ENCODE measurements around the gene SLC6A12.
A peak's percentile ranks its signal among the peaks of the same experiment; 100 is the strongest.
"Not testable (repeated sequence)": the region's sequence is repeated elsewhere in the genome, so short reads cannot be mapped to it uniquely, and the experiment has no call there.

Gene SLC6A12

DNA sequence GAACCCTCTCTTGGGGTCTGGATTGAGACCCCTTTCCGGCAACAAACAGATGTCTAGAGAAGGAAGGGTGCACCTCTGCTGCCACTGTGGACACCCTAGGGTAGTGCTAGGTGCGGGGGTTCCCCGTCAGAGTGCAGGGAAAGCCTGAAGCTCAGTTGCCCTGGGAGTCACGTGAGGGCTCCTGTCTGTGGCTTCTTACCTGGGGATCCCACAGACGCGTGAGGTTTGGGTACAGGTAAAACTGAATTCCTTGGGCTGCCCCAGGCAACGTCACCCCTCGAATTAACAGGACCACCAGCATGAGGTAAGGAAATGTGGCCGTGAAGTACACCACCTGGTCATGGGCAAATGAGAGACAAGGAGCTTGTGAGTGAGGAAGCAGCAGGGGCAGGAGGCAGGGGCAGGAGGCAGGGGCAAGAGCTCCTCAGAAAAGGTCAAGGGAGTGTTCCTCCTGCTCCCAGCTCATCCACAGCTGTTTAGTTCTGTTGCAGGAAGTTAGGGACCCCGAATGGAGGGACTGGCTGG is 21.0 kb upstream of the SLC6A12 start:
- no peak for DNase-seq (ENCODE audit: low read depth)

DNA sequence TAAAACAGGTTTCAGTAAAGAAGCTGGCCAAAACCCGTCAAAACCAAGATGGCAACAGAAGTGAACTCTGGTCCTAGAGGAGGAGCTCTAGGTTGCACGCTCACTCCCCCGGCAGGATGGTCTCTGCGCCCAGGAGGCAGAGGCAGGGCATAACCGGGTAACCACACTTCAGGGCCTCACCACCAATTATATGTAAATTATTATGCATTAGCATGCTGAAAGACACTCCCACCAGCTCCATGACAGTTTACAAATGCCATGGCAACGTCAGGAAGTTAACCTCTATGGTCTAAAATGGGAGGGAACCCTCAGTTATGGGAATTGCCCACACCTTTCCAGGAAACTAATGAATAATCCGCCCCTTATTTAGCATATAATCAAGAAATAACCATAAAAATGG is 20.1 kb upstream of the SLC6A12 start:
- DNase-seq (ENCODE audit: low read depth) = no peak

DNA sequence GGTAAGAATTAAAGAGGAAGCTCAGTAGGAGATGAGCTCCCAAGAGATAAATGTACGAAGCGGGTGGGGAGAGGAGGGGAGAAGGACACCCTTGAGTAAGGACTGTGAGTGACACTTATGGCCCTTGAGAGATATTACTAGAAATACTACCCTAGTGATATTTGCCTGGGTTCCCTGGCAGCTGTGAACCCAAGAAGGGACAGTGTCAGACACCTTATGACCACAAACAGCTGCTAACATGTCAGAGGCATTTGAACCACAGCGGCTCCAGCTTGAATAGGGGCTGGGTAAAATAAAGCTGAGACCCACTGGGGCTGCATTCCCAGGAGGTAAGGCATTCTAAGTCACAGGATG is 19.6 kb upstream of the SLC6A12 start:
- DNase-seq (ENCODE audit: low read depth) = no peak

DNA sequence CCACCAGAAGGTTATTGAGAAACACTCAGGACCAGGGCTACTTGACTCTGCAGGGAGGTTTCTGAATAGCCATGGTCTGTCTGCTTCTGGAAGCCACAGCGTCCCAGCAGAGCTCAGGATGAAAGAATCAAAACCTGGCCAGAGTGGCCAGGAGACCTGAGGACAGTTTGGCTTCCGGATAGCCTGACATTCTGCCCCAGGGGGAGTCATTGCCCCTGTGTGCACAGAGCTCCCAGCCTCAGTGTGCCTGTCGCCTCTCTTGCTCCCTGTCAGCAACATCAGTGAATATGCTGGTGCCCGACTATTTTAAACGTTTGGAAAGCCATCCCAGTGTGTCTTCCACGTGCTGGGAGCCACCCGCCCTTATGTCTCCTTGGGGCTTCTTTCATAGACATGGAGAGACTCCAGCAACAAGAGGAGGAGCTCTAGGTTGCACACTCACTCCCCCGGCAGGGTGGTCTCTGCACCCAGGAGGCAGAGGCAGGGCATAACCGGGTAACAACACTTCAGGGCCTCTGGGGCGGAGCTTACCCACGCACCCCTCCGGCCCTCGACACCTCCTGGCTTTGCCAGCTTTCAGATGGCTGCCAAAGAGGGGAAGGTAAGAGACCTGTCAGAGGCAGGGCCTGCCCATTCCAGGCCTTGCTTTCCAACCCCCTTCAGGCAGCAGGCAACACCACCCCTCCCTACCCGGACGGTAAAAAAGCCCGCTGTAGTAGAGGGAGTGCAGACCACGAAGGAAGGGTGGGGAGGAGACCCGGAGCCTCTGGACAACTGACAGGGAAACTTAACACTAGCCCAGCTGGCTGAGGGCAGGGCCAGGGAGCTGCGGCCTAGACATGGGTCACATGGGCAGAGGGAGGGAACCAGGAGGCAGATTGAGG is 19.0 kb upstream of the SLC6A12 start:
- DNase-seq (ENCODE audit: low read depth) = no peak

DNA sequence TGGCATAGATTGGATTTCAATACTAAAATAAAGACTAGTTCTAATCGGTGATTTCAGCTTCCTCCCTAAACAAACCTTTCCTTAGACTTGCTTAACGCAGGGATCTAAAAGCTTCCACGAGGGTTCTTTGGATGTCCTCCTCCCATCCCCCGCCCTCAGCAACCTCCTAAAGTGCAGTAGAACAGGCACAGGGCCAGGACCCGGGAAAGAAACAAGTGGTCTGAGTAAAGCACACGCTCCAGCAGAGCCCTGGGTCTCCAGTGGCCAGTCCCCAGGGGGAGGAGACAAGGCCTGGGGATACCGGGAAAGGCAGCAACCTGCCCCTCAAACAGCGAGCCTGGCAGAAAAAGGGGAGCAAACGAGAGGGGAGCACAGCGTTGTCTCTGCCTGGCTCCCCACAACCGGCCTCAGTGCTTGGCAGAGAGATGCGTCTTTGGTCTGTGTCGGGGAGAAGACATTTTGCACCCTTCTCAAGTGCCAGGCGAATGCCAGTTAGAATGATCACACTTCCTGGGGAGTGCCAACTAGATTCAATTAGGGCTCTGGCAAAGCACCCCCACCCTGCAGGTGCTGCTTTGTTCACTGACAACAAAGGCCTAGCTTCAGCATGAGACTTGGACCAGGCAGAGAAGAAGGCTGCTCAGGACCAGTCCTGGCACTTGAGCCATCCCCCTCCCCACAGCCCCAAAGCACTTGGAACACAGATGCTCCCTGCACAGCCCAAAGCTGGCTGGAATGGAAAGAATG is 17.1 kb upstream of the SLC6A12 start:
- DNase-seq (ENCODE audit: low read depth) = no peak

DNA sequence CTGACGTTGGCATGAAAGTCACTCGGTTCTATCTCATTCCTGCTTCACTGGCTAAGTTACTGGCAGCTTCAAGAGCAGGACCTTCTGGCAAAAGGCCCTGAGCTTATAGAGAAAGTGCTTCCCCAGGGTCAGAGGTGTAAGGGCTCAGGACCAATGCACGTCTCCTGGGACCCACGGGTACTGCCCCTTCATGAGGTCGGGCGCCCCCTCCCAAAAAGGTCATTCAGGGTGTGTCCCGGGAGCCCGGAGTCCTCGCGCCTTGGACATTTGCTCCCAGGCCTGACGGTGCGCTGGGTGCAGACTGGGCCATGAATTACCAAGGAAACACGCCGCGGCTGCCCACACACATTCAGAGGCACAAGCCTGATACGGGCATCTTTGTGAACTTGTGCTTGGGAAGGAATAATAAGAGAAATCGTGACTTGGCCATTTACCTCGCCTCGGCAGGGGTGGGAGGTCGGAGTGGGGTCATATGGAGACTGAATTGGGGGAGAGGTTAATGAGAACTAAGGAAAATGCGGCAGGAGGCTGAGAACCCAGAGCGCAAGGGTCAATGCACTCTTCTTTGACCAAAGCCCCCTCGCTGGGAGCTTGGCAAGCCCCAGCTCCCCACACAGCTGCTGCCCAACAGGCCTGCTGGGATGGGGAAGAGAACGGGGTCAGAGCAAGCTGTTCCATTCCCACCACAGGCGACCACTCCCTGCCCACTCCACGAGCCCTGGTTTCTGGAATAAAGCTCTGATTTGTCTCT is 15.7 kb upstream of the SLC6A12 start:
- DNase-seq (ENCODE audit: low read depth) = no peak

DNA sequence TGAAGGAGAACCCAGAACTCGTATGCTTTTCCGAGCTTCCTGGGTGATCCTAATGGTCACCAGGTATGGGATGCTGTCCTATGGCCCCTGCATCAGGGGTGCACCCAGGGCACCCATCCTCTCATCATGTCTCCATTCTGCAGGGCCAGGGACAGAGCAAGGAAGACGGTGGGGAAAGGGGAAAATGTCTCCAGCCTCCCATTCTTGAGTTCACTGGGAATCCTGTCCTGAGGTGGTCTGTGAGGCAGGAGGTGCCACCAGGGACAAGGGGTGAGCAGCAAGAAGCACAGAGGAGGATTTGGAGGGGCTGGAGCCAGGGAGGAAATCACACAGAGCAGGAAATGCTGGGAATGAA is 14.9 kb upstream of the SLC6A12 start:
- DNase-seq (ENCODE audit: low read depth) = no peak

DNA sequence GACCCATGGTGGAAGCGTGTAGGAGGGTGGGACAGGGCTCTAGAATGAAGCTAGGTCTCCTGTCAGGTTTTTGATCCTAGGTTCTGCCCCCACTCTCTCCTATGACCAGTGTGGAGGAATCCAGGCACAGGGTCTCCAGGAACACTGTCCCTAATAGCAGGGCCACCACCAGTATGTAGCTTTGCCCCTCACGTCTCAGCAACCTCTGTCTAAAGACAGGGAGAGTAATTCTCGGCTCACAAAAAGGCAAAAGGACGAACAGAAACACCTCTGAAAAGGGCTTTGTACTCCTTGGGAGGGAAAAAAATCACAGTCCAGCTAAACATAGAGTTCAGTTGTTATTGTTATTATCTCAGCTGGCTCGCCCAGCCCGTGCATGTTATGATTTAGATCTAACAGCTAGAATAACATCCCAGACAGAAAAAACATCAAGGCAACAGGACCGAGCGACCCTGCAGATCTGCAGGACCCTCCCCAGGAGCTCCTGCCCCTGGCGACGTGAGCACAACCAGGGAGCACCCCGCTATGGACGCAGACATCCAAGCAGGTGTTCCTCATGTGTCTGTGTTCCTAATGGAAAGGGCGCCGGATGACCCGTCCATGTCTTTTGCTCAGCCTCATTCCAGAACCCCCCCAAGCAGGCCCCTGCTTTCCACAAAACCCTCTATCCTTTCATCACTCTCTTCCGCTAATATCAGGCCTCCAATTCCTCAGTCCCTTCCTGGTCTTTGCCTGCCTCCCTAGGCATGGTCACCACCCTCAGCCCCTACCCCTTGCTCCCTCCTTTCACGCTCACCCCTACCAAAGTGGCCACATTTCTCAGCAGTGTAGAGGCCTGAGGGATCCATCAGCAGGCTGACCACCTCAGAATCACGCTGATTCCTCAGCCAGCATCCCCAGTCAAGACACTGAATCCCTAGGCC is 14.2 kb upstream of the SLC6A12 start:
- no peak for DNase-seq (ENCODE audit: low read depth)

DNA sequence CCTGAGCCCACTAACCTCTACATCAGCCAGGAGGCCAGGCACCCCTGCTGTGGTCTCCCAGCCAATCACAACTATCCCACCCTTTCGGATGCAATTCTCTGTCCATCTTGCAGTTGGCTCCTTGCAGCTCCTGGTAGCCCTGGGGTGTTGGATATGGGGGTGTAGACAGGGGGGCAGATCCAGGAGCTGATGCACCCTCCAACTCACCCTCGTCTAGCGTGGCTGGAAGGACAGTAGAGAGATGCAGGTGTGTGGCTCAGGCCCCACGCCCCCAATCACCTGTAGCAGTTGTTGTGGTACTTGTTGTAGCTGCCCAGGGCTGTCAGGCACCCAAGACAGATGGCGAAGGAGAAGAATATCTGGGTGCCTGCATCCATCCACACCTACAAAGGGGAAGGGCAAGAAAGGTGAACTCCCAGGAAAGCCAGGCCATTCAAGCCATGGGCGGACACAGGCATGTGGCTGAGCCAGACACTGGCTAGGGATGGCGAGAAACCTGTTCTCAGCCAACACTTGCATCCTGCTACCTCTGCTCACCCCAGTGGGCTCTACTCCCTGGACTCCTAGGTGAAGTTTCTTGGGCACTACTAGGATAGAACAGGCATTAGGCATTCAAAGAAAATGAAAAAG is 13.4 kb upstream of the SLC6A12 start:
- no peak for DNase-seq (ENCODE audit: low read depth)

DNA sequence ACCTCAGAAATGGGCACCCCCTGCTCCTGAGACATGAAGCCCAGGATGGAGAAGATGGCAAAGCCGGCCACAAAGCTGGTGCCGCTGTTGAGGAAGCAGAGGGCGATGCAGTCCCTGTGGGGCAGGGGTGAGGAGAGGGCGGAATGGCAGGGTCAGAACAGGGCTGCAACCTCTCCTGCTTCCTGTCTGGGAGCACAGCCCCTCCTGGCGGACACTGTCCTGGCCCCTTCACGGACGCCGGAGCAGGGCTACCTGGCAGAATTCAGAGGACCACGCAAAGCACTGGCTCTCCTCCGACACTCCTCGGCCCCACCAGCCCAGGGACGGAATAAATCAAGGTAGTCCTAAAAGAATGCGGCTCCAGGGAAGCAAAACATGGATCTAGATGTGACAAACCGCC is 12.4 kb upstream of the SLC6A12 start:
- no peak for DNase-seq (ENCODE audit: low read depth)

DNA sequence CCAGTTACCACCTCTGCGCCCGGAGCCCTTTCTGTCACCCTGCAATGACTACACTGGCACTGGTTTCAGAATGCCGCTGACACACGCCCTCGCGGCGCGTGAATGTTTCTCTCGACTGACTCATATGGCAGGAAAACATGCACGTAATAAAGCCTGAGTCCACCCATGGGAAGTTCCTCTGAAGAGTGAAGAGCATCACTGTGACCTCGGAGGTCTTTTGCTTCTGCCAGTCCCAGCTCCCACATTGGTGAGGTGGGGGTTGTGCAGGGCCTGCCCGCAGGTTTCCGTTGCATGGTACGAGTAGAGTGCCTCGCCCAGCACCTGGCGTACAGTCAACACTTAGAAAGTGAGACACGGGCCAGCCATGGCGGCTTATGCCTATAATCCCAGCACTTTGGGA is 11.1 kb upstream of the SLC6A12 start:
- DNase-seq (ENCODE audit: low read depth) = no peak

DNA sequence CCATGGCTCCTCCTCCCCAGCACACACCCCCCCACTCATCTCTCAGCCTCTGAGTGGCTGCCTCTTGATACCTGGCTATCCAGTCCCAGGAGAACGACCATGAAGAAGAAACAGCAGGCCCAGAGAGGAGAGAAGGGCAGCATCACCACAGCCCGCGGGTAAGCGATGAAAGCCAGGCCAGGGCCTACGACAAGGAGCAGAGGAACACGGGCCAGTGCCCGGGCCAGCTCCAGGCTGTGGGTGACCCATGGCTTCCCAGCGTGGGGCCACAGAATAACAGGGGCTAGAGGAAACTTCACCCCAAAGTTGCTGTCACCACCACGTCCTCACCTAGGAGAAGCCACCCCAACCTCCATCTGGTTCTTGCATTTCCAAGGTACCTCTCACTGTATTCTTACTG is 10.4 kb upstream of the SLC6A12 start:
- no peak for DNase-seq (ENCODE audit: low read depth)

DNA sequence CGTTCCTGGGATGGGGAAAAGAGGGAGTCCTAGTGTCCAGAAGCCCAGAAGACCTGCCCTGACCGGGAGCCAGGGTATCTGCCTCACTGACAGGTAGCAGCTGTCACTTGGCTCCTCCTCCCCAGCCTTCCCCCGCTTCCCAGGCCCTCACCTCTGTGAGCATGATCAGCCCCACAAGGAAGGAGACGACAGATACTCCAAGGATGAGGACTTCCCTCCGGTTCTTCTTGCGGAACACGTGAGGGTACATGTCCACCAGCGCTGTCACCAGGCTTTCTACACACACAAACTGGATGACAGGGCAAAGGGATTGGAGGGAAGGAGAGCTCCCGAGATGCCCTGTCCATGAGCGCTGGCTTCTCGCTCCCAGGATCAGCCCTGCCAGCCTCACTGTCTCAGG is 9.9 kb upstream of the SLC6A12 start:
- DNase-seq (ENCODE audit: low read depth) = no peak

DNA sequence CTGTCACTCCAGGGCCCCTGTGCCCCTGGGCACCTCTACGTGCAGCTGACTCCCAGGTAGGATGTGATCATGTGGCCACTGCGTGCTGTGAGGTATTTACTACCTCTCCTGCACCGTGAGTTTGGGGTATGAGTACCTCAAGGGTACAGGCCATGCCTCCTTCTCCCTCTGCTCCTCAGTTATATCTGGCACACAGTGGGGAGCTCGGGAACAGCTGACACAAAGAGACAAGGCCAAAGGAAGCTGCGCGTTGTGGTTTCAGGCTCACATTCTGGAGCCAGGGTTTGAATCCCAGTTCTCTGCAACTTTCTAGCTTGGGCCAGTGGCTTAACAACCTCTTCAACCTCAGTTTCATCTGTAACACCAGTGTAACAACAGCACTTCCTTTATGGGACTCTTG is 7.8 kb upstream of the SLC6A12 start:
- no peak for DNase-seq (ENCODE audit: low read depth)

DNA sequence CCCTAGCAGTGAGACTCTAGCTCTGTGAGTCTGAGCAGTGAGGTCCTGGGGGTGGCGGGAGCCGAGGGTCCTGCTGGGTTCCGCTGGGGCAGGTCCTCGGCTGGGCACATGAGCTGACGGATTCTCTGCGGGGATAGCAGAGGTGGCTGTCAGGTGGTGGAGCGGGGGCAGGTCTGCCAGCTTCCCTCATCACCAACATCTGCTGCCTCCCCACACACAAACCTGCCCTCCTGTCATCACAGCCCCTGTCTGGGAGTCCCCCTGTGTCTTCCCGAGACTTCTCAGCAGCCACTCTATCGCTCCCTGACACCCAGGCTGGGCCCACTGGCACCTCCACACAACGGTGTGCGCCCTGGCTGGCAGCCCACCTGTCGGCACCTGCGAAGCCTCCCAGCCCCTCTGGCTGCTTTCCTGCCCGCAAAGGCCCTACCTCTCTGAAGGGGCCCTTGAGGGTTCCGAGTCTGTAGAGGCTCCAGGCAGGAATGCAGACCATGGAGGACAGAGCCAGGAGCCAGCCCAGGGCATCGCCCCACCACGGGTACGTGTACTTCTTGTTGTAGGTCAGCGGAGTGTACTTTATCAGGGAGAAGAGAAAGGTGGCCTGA is 7.1 kb upstream of the SLC6A12 start:
- DNase-seq (ENCODE audit: low read depth) = no peak

DNA sequence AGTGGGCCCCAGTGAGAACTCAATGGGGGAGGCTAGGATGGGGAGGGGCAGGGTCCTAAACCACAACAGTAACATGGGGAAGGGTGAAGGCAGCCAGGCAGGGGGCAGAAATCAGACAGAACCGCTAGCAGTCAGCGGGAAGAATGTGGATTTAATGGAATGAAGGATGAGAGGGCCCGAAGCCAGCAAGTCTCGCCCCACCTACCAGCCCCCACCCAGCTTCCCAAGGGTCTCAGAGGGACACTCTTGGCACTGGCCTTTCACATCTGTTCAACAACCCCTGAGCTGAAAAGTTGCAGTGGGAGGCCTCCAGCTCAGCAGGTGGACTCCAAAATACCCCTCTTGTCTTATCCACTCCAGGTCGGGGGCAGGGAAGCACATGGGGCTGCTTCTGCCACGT is 6.5 kb upstream of the SLC6A12 start:
- no peak for DNase-seq (ENCODE audit: low read depth)

DNA sequence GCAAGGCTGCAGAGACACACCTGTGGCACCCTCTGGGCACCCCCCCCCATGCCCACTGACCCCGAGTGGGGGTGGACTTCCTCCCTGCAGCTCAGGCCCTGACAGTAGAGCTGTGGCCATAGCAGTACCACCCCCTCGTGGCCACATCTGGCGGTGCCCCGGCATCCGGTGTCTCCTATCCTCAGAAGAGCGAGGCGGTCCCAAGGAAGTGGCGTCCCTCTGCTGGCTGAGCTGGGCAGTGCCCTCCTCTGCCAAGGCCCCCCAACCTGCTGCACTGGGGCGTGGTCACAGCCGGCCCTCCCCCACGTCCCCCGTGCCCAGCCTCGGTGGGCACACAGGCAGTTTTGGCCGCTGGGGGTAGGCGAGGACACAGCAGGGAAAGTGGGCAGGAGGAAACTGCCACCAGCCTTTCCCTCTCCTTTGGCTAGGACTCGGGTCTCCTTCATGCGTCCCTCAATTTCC is 6.0 kb upstream of the SLC6A12 start:
- peak; percentile 25 for DNase-seq (ENCODE audit: low read depth)

DNA sequence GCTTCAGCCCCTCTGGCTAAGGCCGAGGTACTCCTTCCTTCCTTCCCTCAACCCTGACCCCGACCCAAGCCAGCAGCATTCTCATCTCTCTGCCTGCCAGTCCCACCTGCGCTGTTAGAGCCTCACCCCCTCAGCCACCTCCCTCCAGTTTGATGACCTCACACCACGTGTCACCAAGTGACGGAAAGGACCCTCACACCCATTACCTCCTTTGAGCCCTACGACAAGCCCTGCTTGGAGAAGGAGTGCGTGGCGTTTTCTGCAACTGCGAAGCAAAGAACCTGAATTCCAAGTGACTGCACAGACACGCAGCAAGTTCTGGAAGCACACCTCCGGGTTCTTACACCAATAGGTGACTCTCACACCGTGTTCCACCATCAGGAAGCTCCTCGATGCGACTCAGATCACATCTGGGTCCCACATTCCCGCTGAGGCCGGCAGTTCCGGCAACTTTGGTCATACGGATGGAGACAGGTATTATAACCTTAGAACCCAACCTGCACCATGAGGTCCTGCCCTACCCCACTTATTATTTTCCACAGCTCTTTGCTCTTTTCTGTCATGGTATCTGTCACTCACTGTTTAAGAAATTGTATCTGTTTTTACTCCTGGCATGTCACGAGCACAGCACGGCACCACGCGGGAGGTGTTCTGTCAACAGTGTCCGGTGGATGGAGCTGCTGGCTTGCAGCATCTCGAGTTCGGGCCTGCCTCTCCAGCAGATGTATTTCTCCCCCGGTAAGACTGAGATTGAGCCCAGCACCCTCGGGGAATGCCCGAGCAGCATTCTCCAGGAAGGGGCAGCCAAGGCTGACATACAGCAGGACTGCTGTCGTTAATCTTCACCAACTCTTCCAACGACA is 5.0 kb upstream of the SLC6A12 start:
- DNase-seq (ENCODE audit: low read depth) = no peak

DNA sequence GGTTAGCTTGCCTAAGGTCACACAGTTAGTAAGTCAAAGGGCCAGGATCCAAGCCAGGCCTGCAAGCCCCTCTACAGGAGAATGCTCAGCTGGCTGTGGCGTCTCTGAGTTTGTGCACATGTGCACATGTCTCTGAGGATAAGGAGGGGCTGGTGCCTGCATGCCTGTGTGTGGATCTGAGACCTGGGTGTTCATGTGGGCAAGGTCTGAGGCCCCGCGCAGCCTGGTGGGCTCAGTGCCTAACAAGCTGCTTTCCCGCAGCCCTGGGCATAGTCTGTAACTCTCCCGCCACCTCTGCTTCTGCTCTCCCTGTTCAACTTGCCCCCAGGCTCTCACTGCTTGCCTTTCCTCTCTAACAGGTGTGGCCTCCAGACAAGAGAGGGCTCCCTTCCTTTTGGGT is 4.3 kb upstream of the SLC6A12 start:
- no peak for DNase-seq (ENCODE audit: low read depth)

DNA sequence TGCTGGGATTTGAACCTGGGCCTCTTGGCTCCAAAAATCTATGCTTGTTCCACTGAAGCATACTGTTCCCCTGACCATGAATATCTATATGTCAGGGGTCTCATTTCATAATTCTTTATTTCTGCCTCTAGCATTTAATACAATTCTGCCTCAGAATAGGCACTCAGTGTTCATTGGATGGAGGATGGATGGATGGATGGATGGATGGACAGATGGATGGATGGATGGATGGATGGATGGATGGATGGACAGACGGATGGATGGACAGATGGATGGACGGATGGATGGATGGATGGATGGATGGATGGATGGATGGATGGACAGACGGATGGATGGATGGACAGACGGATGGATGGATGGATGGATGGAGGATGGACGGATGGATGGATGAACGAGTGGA is 3.1 kb upstream of the SLC6A12 start:
- DNase-seq (ENCODE audit: low read depth) = not testable (repeated sequence)

Data from activated T-cell treated with anti-CD3 and anti-CD28 coated beads for 24 hours (primary cell).